ENCODE results near the gene ANKRD13B. TPM values are rescaled to one million over a fixed set of nuclear protein-coding genes. Genes with fewer than 3 reads are reported as not detected.

Gene ANKRD13B
- total RNA-seq, 1 experiment from 2014 or later = 45.5 TPM

- no peak for DNase-seq (ENCODE audit: low spot score)
- Mint-ChIP-seq H3K36me3 (no peaks in the 10 kb centered on the region), H3K9me3 (no peaks in the 10 kb centered on the region; the same call in 1 of the 2 replicates), H3K4me3 (no peak overlapping the region), H3K27ac (no peak overlapping the region), H3K27me3 (ENCODE audit: low read depth) (no peaks in the 10 kb centered on the region), H3K4me1 (peaks cover 18% of the 10 kb centered on the region)
- no peak for ATAC-seq
- CTCF ChIA-PET = no interaction called here
- POLR2A ChIA-PET = no interaction called here
- TF ChIP-seq E2F4 (CRISPR knock-in tag; IDR thresholded peaks at IDR 0.05; ENCODE audit: borderline replicate concordance, low read depth) = no peak
- no peak for TF ChIP-seq ZNF121 (CRISPR knock-in tag; IDR thresholded peaks at IDR 0.05)
- no peak for TF ChIP-seq MAX (CRISPR knock-in tag; IDR thresholded peaks at IDR 0.05)
- TF ChIP-seq JAZF1 (CRISPR knock-in tag; IDR thresholded peaks at IDR 0.05) = no peak
- no peak for TF ChIP-seq AR (CRISPR knock-in tag; IDR thresholded peaks at IDR 0.05)
- TF ChIP-seq USF2 (CRISPR knock-in tag; IDR thresholded peaks at IDR 0.05) = no peak
- TF ChIP-seq ZNF532 (CRISPR knock-in tag; IDR thresholded peaks at IDR 0.05; ENCODE audit: borderline replicate concordance) = no peak
- TF ChIP-seq PRDM15 (CRISPR knock-in tag; IDR thresholded peaks at IDR 0.05) = no peak
- no peak for TF ChIP-seq TCF7 (CRISPR knock-in tag; IDR thresholded peaks at IDR 0.05; ENCODE audit: low read depth)
- no peak for TF ChIP-seq OVOL2 (CRISPR knock-in tag; IDR thresholded peaks at IDR 0.05; ENCODE audit: borderline replicate concordance)
- TF ChIP-seq MYBL2 (CRISPR knock-in tag; IDR thresholded peaks at IDR 0.05) = no peak
- no peak for TF ChIP-seq ZNF317 (CRISPR knock-in tag; IDR thresholded peaks at IDR 0.05; ENCODE audit: borderline replicate concordance, low read depth)
- no peak for TF ChIP-seq CTCF (IDR thresholded peaks at IDR 0.05)
- TF ChIP-seq CREB1 (CRISPR knock-in tag; IDR thresholded peaks at IDR 0.05) = no peak
- no peak for TF ChIP-seq ZNF263 (CRISPR knock-in tag; IDR thresholded peaks at IDR 0.05; ENCODE audit: low read depth)
- TF ChIP-seq ZNF219 (CRISPR knock-in tag; IDR thresholded peaks at IDR 0.05; ENCODE audit: borderline replicate concordance) = no peak
- TF ChIP-seq ELF4 (CRISPR knock-in tag; IDR thresholded peaks at IDR 0.05; ENCODE audit: low read depth) = no peak
- no peak for TF ChIP-seq SOX15 (CRISPR knock-in tag; IDR thresholded peaks at IDR 0.05)
- no peak for TF ChIP-seq NR3C1 (CRISPR knock-in tag; conservative IDR thresholded peaks at IDR 0.05; ENCODE audit: low read depth)
- no peak for TF ChIP-seq PREB (CRISPR knock-in tag; IDR thresholded peaks at IDR 0.05; ENCODE audit: borderline replicate concordance)
Observed at GRCh38 chr17:29549177-29549923, 43.6 kb upstream of the ANKRD13B start.

Data from WTC11 (cell line).